Natural killer cell (primary cell): ENCODE results near the gene KIAA2012. TPM values are rescaled to one million over a fixed set of nuclear protein-coding genes. Genes with fewer than 3 reads are reported as not detected.

ENCODE experiments used
- ATAC-seq, 3 donors: fragments of 150-1000 bp in 2 of 3; fragments of 200-7000 bp in 1 of 3; cut with Tn5 transposase; 1 replicate in 1 of 3; 2 replicates in 2 of 3; pipeline ENCODE4 v1.10.0; 2021; ENCODE audit warnings: mild to moderate bottlenecking in 2 of 3, moderate library complexity in 2 of 3
- DNase-seq, 2 donors: peaks; one replicate each; pipeline versions ENCODE4 v3.0.0 to v3.0.0-alpha.2; 2013 to 2021; ENCODE audit warnings: mixed read lengths in 1 of 2
- H3K27ac ChIP-seq: one replicate; pipeline ENCODE4 v1.5.1; 2013; ENCODE audit warnings: mild to moderate bottlenecking, low read length
- H3K27me3 ChIP-seq: one replicate; pipeline ENCODE4 v1.6.1; 2013; ENCODE audit warnings: low read length; ENCODE audit not compliant: control insufficient read depth, insufficient read depth
- H3K36me3 ChIP-seq: one replicate; pipeline ENCODE4 v1.6.1; 2013; ENCODE audit warnings: low read length; ENCODE audit not compliant: control insufficient read depth, insufficient read depth
- H3K4me1 ChIP-seq: one replicate; pipeline ENCODE4 v1.6.1; 2013; ENCODE audit warnings: low read length; ENCODE audit not compliant: control insufficient read depth, insufficient read depth
- H3K4me3 ChIP-seq: one replicate; pipeline ENCODE4 v1.5.1; 2013; ENCODE audit warnings: low read length
- H3K9me3 ChIP-seq: one replicate; pipeline ENCODE4 v1.6.1; 2013; ENCODE audit warnings: low read length; ENCODE audit not compliant: control insufficient read depth, insufficient read depth
- H3K27ac Mint-ChIP-seq, 2 donors: one replicate each; pipeline ENCODE4 v1.8.0; 2022; ENCODE audit warnings: mild to moderate bottlenecking in 2 of 2, mixed read lengths in 2 of 2, moderate library complexity in 1 of 2
- H3K27me3 Mint-ChIP-seq, 2 donors: one replicate each; pipeline ENCODE4 v1.8.0; 2022; ENCODE audit warnings: low read depth in 2 of 2, mixed read lengths in 2 of 2
- H3K36me3 Mint-ChIP-seq: one replicate; pipeline ENCODE4 v1.8.0; 2022; ENCODE audit warnings: mixed read lengths
- H3K4me1 Mint-ChIP-seq, 2 donors: one replicate each; pipeline ENCODE4 v1.8.0; 2022; ENCODE audit warnings: mixed read lengths in 2 of 2
- H3K4me3 Mint-ChIP-seq: one replicate; pipeline ENCODE4 v1.8.0; 2022; ENCODE audit warnings: mild to moderate bottlenecking, moderate library complexity, mixed read lengths
- H3K9me3 Mint-ChIP-seq, 2 donors: one replicate each; pipeline ENCODE4 v1.8.0; 2022; ENCODE audit warnings: mixed read lengths in 2 of 2
- CTCF ChIP-seq: fragments of 200-600 bp; IDR thresholded peaks from one replicate; pipeline ENCODE4 v1.8.0; 2022; ENCODE audit warnings: antibody characterized with exemption
- WGBS: methylation state at CpG from one replicate; pipeline ENCODE4 v1.1.7; 2013; ENCODE audit warnings: missing lambda C conversion rate; ENCODE audit not compliant: insufficient coverage; 5-methylcytosine and 5-hydroxymethylcytosine counted together
- intact Hi-C: fragments of 100-400 bp; cut with micrococcal nuclease; formaldehyde crosslinking; loops from one replicate; pipeline ENCODE4 v1.14.2; 2022
- total RNA-seq, 4 donors: library from RNA; stranded (reverse); fragments of 120-200 nt in 1 of 4; gene quantifications; one replicate each; pipeline versions ENCODE4 v1.2.3 to v1.2.4, GENCODE V29; 2013 to 2022

KIAA2012 gene
- total RNA-seq, 3 donors from 2014 or later (not counting 1 experiment from before 2014, with no cell fraction given): not detected

DNA sequence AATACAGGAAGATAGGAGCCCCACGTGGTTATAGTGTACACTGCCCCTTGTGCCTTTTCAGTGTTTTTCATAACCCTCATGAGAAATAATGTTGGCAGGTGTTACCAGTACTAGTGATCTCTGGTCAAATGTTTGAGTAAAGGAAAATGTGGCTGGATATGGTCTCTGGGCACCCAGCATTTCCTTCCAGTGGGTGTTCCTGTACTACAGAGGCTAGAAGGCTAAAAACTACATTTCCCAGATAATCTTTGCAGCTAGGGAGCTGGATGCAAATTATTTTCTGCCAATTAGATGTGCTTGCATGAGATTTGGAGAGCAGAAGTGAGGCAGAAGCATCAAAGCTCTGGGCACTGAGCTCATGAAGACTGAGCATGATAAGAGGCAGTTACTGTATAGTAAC, 45.1 kb downstream of the KIAA2012 start:
- no peaks in the 10 kb centered on the region for H3K9me3 ChIP-seq
- intact Hi-C loops: no loop called here
- no peaks in the 10 kb centered on the region for H3K4me1 Mint-ChIP-seq
- ATAC-seq (no peak), DNase-seq (no peak)
- no peak overlapping the region for H3K27ac Mint-ChIP-seq
- H3K9me3 Mint-ChIP-seq: peaks cover 0 to 2% of the 10 kb centered on the region in 2 donors
- no peaks in the 10 kb centered on the region for H3K27me3 ChIP-seq
- H3K4me3 ChIP-seq: no peak overlapping the region
- no peaks in the 10 kb centered on the region for H3K36me3 Mint-ChIP-seq
- H3K36me3 ChIP-seq: no peaks in the 10 kb centered on the region
- no peak overlapping the region for H3K27ac ChIP-seq
- no peak overlapping the region for H3K4me3 Mint-ChIP-seq
- 90% methylated on average over 1 of the region's 1 CpG for WGBS
- H3K27me3 Mint-ChIP-seq: peaks cover 17 to 18% of the 10 kb centered on the region in 2 donors
- no peak for TF ChIP-seq CTCF
- peaks cover 4% of the 10 kb centered on the region for H3K4me1 ChIP-seq

- Histone ChIP-seq H3K27me3 (no peaks in the 10 kb centered on the region), H3K36me3 (no peaks in the 10 kb centered on the region), H3K4me3 (no peak overlapping the region), H3K27ac (no peak overlapping the region), H3K9me3 (no peaks in the 10 kb centered on the region), H3K4me1 (peaks cover 4% of the 10 kb centered on the region)
- peaks cover 14 to 26% of the 10 kb centered on the region in 2 donors for H3K27me3 Mint-ChIP-seq
- H3K4me3 Mint-ChIP-seq: no peak overlapping the region
- no peaks in the 10 kb centered on the region for H3K36me3 Mint-ChIP-seq
- ATAC-seq (no peak), DNase-seq (no peak)
- WGBS: 92% methylated on average over 3 of the region's 3 CpGs
- H3K4me1 Mint-ChIP-seq: no peaks in the 10 kb centered on the region
- intact Hi-C loops: no loop called here
- H3K27ac Mint-ChIP-seq: no peak overlapping the region
- TF ChIP-seq CTCF: no peak
- peaks cover 0 to 2% of the 10 kb centered on the region in 2 donors for H3K9me3 Mint-ChIP-seq
Observed at GRCh38 chr2:202120828-202121227, 47.8 kb downstream of the KIAA2012 start.

DNA sequence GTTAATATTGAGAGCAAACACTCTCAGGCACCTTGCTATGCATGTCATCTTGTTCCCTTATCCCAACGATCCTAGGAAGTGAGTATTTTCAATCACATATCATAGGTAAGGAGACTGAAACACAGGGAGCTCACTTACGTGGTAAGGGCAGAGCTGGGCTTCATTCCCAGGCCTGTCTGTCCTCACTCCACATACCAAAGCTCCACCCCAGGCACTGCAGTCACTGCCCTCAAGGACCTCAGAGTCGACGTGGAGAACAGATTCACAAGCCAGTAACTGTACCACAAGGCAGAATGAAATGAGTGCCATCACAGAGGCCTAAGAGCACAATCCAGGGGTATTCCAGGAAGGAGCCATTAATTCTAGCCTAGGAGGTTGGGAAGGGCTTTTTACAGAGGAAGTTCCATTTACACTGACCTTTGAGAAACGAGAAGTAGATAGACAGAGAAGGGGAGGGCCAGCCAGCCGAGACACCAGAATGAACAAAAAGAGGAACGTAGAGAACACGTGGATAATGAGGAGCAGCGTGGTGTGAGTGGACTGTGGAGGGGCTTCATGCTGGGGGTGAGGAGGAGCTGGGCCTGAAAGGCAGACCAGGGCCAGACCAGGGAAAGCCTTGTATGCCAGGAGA, 48.6 kb downstream of the KIAA2012 start:
- intact Hi-C loops: no loop called here
- ATAC-seq (peak in 2 of 3 donors; percentile 29 to 48), DNase-seq (no peak)
- no peaks in the 10 kb centered on the region for H3K27me3 ChIP-seq
- no peaks in the 10 kb centered on the region for H3K36me3 ChIP-seq
- Mint-ChIP-seq H3K27ac (no peak overlapping the region), H3K27me3 (peaks cover 12 to 21% of the 10 kb centered on the region in 2 donors), H3K36me3 (no peaks in the 10 kb centered on the region), H3K4me1 (no peaks in the 10 kb centered on the region), H3K9me3 (peaks cover 0 to 2% of the 10 kb centered on the region in 2 donors), H3K4me3 (no peak overlapping the region)
- no peak overlapping the region for H3K27ac ChIP-seq
- TF ChIP-seq CTCF: no peak
- no peak overlapping the region for H3K4me3 ChIP-seq
- WGBS: 46% methylated on average over 9 of the region's 9 CpGs
- H3K4me1 ChIP-seq: peaks cover 4% of the 10 kb centered on the region
- H3K9me3 ChIP-seq: no peaks in the 10 kb centered on the region

GRCh38 chr2:202122163-202122540, 49.1 kb downstream of the KIAA2012 start:
- DNase-seq (no peak), ATAC-seq (no peak)
- Mint-ChIP-seq H3K9me3 (peaks cover 0 to 2% of the 10 kb centered on the region in 2 donors), H3K4me3 (no peak overlapping the region), H3K4me1 (no peaks in the 10 kb centered on the region), H3K27ac (no peak overlapping the region), H3K27me3 (peaks cover 10 to 17% of the 10 kb centered on the region in 2 donors), H3K36me3 (no peaks in the 10 kb centered on the region)
- Histone ChIP-seq H3K27me3 (no peaks in the 10 kb centered on the region), H3K4me3 (no peak overlapping the region), H3K36me3 (no peaks in the 10 kb centered on the region), H3K4me1 (peaks cover 4% of the 10 kb centered on the region), H3K27ac (no peak overlapping the region), H3K9me3 (no peaks in the 10 kb centered on the region)
- intact Hi-C loops: no loop called here
- TF ChIP-seq CTCF: no peak
- 83% methylated on average over 4 of the region's 4 CpGs for WGBS
